AG04449 (cell line): ENCODE measurements around the gene TTC34.

Experiments
- CTCF ChIA-PET: fragments of 350-600 bp; formaldehyde crosslinking; extraction: SDS; loops from one replicate; lab custom pipeline; 2021; ENCODE audit warnings: antibody characterized with exemption; lab: Yijun Ruan, JAX
- POLR2A ChIA-PET: fragments of 400-600, 350-600 bp; formaldehyde crosslinking; extraction: SDS; loops from one replicate; lab custom pipeline; 2020; ENCODE audit warnings: antibody characterized with exemption, inconsistent platforms; lab: Yijun Ruan, JAX
- DNase-seq: peaks from one replicate; pipeline ENCODE4 v3.0.0-alpha.2; 2010; ENCODE audit warnings: low read depth, low spot score
- H3K4me3 ChIP-seq: 2 replicates; pipeline ENCODE4 v1.5.1; 2011; ENCODE audit warnings: low read depth, mild to moderate bottlenecking, control low read depth, low read length
- TF ChIP-seq, protein P1 (sequence below): IDR thresholded peaks from one replicate; pipeline ENCODE4 v1.5.1; 2011; ENCODE audit warnings: mild to moderate bottlenecking, moderate library complexity, low read length, control low read depth, inconsistent platforms; ENCODE audit not compliant: insufficient read depth; ENCODE audit errors: missing control alignments

Gene TTC34

DNA sequence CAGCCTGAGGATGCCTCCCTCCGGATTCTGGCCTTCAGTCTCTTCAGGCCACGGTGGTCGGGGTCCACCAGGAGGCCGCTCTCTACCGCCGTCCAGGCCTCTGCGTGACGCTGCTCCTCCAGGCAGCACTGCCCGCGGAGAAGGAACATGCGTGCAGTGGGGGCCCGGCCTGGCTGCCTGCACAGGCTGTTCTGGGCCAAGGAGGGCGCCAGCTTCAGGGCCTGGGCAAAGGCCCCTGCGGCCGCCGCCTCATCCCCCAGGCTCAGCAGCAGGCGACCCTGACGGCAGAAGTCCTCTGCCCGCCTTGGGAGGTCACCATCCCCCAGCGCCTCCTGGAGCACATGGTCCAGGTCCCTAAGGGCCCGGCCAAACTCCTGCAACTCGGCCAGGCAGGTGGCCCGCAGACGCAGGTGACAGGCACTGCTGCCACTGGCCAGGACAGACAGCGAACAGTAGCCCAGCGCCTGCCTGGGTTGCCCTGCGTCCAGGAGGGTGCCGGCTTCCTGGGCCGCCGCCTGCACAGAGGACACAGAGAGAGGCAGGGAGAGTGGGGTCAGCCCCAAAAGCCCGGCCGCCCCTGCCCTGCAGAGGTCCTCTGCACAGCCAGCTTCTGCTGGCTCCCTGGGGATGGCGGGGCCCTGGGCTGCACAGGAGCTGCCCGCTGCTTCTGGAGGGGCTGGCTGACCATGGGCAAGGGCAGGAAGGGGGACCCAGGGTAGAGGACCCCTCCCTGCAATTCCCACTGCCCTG lies 159.9 kb downstream of the TTC34 start:
- ChIA-PET POLR2A (no interaction called here), CTCF (no interaction called here)
- peak overlapping the region; percentile 84 for H3K4me3 ChIP-seq
- TF ChIP-seq, protein P1, sequence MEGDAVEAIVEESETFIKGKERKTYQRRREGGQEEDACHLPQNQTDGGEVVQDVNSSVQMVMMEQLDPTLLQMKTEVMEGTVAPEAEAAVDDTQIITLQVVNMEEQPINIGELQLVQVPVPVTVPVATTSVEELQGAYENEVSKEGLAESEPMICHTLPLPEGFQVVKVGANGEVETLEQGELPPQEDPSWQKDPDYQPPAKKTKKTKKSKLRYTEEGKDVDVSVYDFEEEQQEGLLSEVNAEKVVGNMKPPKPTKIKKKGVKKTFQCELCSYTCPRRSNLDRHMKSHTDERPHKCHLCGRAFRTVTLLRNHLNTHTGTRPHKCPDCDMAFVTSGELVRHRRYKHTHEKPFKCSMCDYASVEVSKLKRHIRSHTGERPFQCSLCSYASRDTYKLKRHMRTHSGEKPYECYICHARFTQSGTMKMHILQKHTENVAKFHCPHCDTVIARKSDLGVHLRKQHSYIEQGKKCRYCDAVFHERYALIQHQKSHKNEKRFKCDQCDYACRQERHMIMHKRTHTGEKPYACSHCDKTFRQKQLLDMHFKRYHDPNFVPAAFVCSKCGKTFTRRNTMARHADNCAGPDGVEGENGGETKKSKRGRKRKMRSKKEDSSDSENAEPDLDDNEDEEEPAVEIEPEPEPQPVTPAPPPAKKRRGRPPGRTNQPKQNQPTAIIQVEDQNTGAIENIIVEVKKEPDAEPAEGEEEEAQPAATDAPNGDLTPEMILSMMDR = no peak
- no peak for DNase-seq

- CTCF ChIA-PET = no interaction called here
- no peak for DNase-seq
- POLR2A ChIA-PET = interaction anchor here (1.1 kb wide), 1 partner anchor 55 kb away, joined by 5 read pairs; the partner anchor contains the start of gene PRXL2B
- TF ChIP-seq, protein P1 = no peak
- H3K4me3 ChIP-seq = no peak overlapping the region
Observed at GRCh38 chr1:2640626-2641025, 160.9 kb downstream of the TTC34 start.

- TF ChIP-seq, protein P1 = no peak
- no peak for DNase-seq
- POLR2A ChIA-PET = interaction anchor here (1.1 kb wide), 1 partner anchor 54 kb away, joined by 5 read pairs; the partner anchor contains the start of gene PRXL2B
- CTCF ChIA-PET = no interaction called here
- no peak overlapping the region for H3K4me3 ChIP-seq
Observed at GRCh38 chr1:2639607-2640521, 161.6 kb downstream of the TTC34 start.

DNA sequence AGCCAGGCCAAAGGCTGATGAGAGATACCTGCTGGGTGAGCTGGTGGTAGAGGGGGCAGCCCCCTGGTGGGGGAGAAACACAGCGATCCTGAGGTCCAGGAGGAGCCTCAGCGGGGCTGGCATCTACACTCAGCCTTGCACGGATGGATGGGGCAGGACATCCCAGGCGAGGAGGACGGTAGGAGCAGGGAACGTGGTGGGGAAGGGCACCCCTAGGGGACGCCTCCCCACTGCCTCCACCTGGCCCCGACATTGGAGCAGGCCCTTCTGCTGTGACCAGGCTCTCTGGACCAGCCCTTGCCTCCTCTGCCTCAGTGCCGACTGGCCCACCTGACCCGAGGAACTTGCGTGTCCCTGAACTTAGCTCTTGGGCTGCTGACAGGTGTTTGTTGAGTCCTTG lies 162.3 kb downstream of the TTC34 start:
- no peak overlapping the region for H3K4me3 ChIP-seq
- DNase-seq = no peak
- TF ChIP-seq, protein P1 = no peak
- CTCF ChIA-PET = no interaction called here
- POLR2A ChIA-PET = interaction anchor here (1.1 kb wide), 1 partner anchor 53 kb away, joined by 5 read pairs; the partner anchor contains the start of gene PRXL2B

GRCh38 chr1:2638466-2639115 lies 162.9 kb downstream of the TTC34 start:
- H3K4me3 ChIP-seq = no peak overlapping the region
- TF ChIP-seq, protein P1 = no peak
- DNase-seq = no peak
- ChIA-PET POLR2A (no interaction called here), CTCF (no interaction called here)
